ENCODE measurements around the gene C1QTNF1.

C1QTNF1 gene

GRCh38 chr17:79039171-79039570, 15.2 kb downstream of the C1QTNF1 start:
- no peak for DNase-seq (ENCODE audit: low read depth, low spot score)

GRCh38 chr17:79039886-79040285, 15.9 kb downstream of the C1QTNF1 start:
- no peak for DNase-seq (ENCODE audit: low read depth, low spot score)

GRCh38 chr17:79041041-79041570, 17.1 kb downstream of the C1QTNF1 start:
- no peak for DNase-seq (ENCODE audit: low read depth, low spot score)

- DNase-seq (ENCODE audit: low read depth, low spot score) = no peak
These were observed 17.9 kb downstream of the C1QTNF1 start for GRCh38 chr17:79041723-79042420.

GRCh38 chr17:79042421-79043190, 18.6 kb downstream of the C1QTNF1 start:
- peak; percentile 69 for DNase-seq (ENCODE audit: low read depth, low spot score)

- no peak for DNase-seq (ENCODE audit: low read depth, low spot score)
These were observed 19.4 kb downstream of the C1QTNF1 start for GRCh38 chr17:79043191-79043930.

GRCh38 chr17:79043931-79044320, 20.0 kb downstream of the C1QTNF1 start:
- DNase-seq (ENCODE audit: low read depth, low spot score) = no peak

- DNase-seq (ENCODE audit: low read depth, low spot score) = no peak
These were observed 20.5 kb downstream of the C1QTNF1 start for GRCh38 chr17:79044462-79044861.

- DNase-seq (ENCODE audit: low read depth, low spot score) = no peak
These were observed 21.2 kb downstream of the C1QTNF1 start for GRCh38 chr17:79045001-79045729.

GRCh38 chr17:79045842-79046196, 21.9 kb downstream of the C1QTNF1 start:
- peak; percentile 85 for DNase-seq (ENCODE audit: low read depth, low spot score)

- no peak for DNase-seq (ENCODE audit: low read depth, low spot score)
These were observed 22.4 kb downstream of the C1QTNF1 start for GRCh38 chr17:79046197-79046915.

GRCh38 chr17:79046916-79047280, 22.9 kb downstream of the C1QTNF1 start:
- DNase-seq (ENCODE audit: low read depth, low spot score) = no peak

- DNase-seq (ENCODE audit: low read depth, low spot score) = no peak
These were observed 23.4 kb downstream of the C1QTNF1 start for GRCh38 chr17:79047291-79047920.

- peak; percentile 31 for DNase-seq (ENCODE audit: low read depth, low spot score)
These were observed 24.2 kb downstream of the C1QTNF1 start for GRCh38 chr17:79047923-79048825.

- no peak for DNase-seq (ENCODE audit: low read depth, low spot score)
These were observed 25.1 kb downstream of the C1QTNF1 start for GRCh38 chr17:79048826-79049755.

- no peak for DNase-seq (ENCODE audit: low read depth, low spot score)
These were observed 25.9 kb downstream of the C1QTNF1 start for GRCh38 chr17:79049821-79050220.

- DNase-seq (ENCODE audit: low read depth, low spot score) = no peak
These were observed 26.6 kb downstream of the C1QTNF1 start for GRCh38 chr17:79050551-79050950.

GRCh38 chr17:79051306-79051705, 27.3 kb downstream of the C1QTNF1 start:
- no peak for DNase-seq (ENCODE audit: low read depth, low spot score)

Data from astrocyte of the hippocampus (primary cell).